ENCODE data around the gene ST3GAL4. TPM values are rescaled to one million over a fixed set of nuclear protein-coding genes. Genes with fewer than 3 reads are reported as not detected.

ST3GAL4 gene, protein sequence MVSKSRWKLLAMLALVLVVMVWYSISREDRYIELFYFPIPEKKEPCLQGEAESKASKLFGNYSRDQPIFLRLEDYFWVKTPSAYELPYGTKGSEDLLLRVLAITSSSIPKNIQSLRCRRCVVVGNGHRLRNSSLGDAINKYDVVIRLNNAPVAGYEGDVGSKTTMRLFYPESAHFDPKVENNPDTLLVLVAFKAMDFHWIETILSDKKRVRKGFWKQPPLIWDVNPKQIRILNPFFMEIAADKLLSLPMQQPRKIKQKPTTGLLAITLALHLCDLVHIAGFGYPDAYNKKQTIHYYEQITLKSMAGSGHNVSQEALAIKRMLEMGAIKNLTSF
- 8.4 and 12.7 TPM in 2 replicates for total RNA-seq

DNA sequence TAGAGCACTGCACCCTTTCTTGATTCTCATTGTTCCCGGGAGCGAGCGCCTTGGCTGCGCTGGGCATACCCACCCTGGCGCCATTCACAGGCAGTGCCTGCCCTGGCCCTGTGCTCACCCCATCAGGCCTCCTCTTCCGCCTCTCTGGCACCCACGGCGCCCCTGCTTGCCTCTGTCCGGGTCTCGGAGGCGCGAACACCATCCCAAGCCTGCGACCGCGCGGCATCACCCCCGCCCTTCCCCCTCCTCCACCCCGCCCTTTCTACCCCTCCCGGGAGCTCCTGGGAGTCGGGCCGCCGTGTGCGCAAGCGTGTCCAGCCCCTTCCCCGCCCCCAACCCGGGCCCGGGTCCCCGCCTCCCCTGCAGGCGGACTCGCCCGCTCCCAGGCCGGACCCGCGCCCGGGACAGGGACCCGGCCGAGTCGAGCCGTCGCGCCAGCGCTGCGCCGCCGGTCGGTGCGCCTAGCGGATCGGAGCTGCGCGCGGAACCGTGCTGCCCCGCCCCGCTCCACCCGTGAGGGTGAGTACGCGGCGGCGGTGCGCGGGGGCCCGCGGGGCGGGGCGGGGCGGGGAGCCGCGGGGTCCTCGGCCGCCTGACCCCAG is at the start of gene ST3GAL4:
Gene ST3GAL4 (plus strand): TSS at position 363 of the 602 bp plus-strand sequence. CDS start 50,470 bp downstream, outside the sequence.

Other genes starting within 250 kb of the ST3GAL4 start
- 31.7 and 38.6 TPM in 2 replicates for gene RPUSD4, start 144.0 kb upstream of the ST3GAL4 start, total RNA-seq
- gene FAM118B, start 143.9 kb upstream of the ST3GAL4 start, total RNA-seq: 15.7 and 32.5 TPM in 2 replicates
- gene SRPRA, start 86.8 kb upstream of the ST3GAL4 start, total RNA-seq: 33.2 and 97.5 TPM in 2 replicates
- 9.4 and 17.3 TPM in 2 replicates for gene FOXRED1, start 86.5 kb upstream of the ST3GAL4 start, total RNA-seq
- 1.9 and 4.9 TPM in 2 replicates for gene TIRAP, start 72.6 kb upstream of the ST3GAL4 start, total RNA-seq
- gene DCPS, start 51.6 kb upstream of the ST3GAL4 start, total RNA-seq: 6.4 and 7.6 TPM in 2 replicates